Nephron (organoid): Measurements from ENCODE around the gene PLXNA1.

Experiments
- H3K27ac Mint-ChIP-seq, 3 experiments: 2 replicates each; pipeline ENCODE4 v1.8.0; 2020; ENCODE audit warnings: mixed read lengths in 3 of 3, mild to moderate bottlenecking in 2 of 3, moderate library complexity in 1 of 3
- H3K27me3 Mint-ChIP-seq: 2 replicates; pipeline ENCODE4 v1.8.0; 2021; ENCODE audit warnings: low read depth, mild to moderate bottlenecking, moderate library complexity, mixed read lengths
- H3K36me3 Mint-ChIP-seq: 2 replicates; pipeline ENCODE4 v1.8.0; 2020; ENCODE audit warnings: low read depth, mixed read lengths
- H3K4me1 Mint-ChIP-seq: 2 replicates; pipeline ENCODE4 v1.8.0; 2020; ENCODE audit warnings: mixed read lengths
- H3K4me3 Mint-ChIP-seq, 3 experiments: 2 replicates each; pipeline ENCODE4 v1.8.0; 2020; ENCODE audit warnings: mild to moderate bottlenecking in 3 of 3, mixed read lengths in 3 of 3, moderate library complexity in 2 of 3
- H3K9me3 Mint-ChIP-seq: 2 replicates; pipeline ENCODE4 v1.8.0; 2020; ENCODE audit warnings: mixed read lengths
- CTCF ChIP-seq, 3 experiments: fragments of 200-600 bp; sonication (generic); IDR thresholded peaks; one replicate each; pipeline ENCODE4 v1.5.0; 2021; ENCODE audit warnings: antibody characterized with exemption in 3 of 3; ENCODE audit not compliant: unreplicated experiment in 3 of 3

PLXNA1 gene

GRCh38 chr3:127032296-127032990, 49.5 kb downstream of the PLXNA1 start:
- H3K27ac Mint-ChIP-seq: no peak overlapping the region
- TF ChIP-seq CTCF (IDR thresholded peaks at IDR 0.05; ENCODE audit: unreplicated experiment in 3 of 3): no peak
- peaks cover 8% of the 10 kb centered on the region for H3K36me3 Mint-ChIP-seq
- peaks cover 14% of the 10 kb centered on the region for H3K4me1 Mint-ChIP-seq
- H3K4me3 Mint-ChIP-seq: no peak overlapping the region
- H3K27me3 Mint-ChIP-seq: no peaks in the 10 kb centered on the region
- H3K9me3 Mint-ChIP-seq: no peaks in the 10 kb centered on the region
